ENCODE measurements around the gene PRKAB2.

DNA sequence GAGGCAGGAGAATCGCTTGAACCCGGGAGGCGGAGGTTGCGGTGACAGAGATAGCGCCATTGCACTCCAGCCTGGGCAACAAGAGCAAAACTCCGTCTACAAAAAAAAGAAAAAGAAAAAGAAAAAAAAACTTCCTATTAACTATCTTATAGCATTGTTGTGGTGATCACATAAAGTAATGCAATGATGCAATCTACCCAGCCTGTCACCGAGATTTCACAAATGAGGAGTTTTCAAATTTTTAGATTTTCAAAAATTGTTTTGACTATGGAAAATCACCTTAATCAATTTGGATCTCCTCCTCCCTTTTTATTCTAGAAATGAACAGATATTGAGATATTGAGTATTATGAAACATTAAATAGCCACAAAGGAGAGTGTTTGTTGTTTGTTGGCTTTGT is 44.9 kb upstream of the PRKAB2 start:
- TF ChIP-seq, protein P1, sequence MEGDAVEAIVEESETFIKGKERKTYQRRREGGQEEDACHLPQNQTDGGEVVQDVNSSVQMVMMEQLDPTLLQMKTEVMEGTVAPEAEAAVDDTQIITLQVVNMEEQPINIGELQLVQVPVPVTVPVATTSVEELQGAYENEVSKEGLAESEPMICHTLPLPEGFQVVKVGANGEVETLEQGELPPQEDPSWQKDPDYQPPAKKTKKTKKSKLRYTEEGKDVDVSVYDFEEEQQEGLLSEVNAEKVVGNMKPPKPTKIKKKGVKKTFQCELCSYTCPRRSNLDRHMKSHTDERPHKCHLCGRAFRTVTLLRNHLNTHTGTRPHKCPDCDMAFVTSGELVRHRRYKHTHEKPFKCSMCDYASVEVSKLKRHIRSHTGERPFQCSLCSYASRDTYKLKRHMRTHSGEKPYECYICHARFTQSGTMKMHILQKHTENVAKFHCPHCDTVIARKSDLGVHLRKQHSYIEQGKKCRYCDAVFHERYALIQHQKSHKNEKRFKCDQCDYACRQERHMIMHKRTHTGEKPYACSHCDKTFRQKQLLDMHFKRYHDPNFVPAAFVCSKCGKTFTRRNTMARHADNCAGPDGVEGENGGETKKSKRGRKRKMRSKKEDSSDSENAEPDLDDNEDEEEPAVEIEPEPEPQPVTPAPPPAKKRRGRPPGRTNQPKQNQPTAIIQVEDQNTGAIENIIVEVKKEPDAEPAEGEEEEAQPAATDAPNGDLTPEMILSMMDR (IDR thresholded peaks at IDR 0.05 in 8 of 11, conservative IDR thresholded peaks at IDR 0.05 in 3 of 11), result no peak
- TF ChIP-seq POLR2AphosphoS5 (IDR thresholded peaks at IDR 0.05), result no peak

All from spleen (tissue), 7 donors.